ENCODE measurements around the gene PRKCG. TPM values are rescaled to one million over a fixed set of nuclear protein-coding genes. Genes with fewer than 3 reads are reported as not detected.

Gene PRKCG
- total RNA-seq, 1 experiment from 2014 or later, result 5.9 TPM

- H2AFZ ChIP-seq, result peak within 1 kb of the TSS; percentile 70; the same call in 1 of the 2 replicates
- peak; percentile 98 to 100 for DNase-seq
- no peaks in the 10 kb centered on the region for H3K9me3 ChIP-seq (ENCODE audit: insufficient read depth, low read depth)
- peaks cover 46% of the 10 kb centered on the region for H3F3A ChIP-seq (ENCODE audit: insufficient read depth, low read depth)
- peak within 1 kb of the TSS; percentile 93 for H3K4me2 ChIP-seq
- ChIA-PET POLR2A (ENCODE audit: unreplicated experiment) (interaction anchor here (0.5 to 3.5 kb wide), 17 partner anchors 8 to 1471 kb away, joined by 3 to 49 read pairs (median 6); partner anchors contain the start of genes CNOT3, MBOAT7 and PRKCG), CTCF (interaction anchor here (0.6 to 1.5 kb wide), 3 partner anchors 159 to 269 kb away, joined by 3 to 11 read pairs (median 10); no protein-coding TSS in a partner anchor)
- H3K27me3 ChIP-seq (ENCODE audit: insufficient read depth, low read depth), result no peaks in the 10 kb centered on the region
- no peaks in the 10 kb centered on the region for H4K20me1 ChIP-seq (ENCODE audit: insufficient read depth)
- peaks cover 7% of the 10 kb centered on the region for H3K36me3 ChIP-seq (ENCODE audit: low read depth)
- no peaks in the 10 kb centered on the region for H3K9me2 ChIP-seq (ENCODE audit: insufficient read depth)
- no peak for TF ChIP-seq EZH2 (IDR thresholded peaks at IDR 0.05; ENCODE audit: low read depth)
- TF ChIP-seq, protein P1, sequence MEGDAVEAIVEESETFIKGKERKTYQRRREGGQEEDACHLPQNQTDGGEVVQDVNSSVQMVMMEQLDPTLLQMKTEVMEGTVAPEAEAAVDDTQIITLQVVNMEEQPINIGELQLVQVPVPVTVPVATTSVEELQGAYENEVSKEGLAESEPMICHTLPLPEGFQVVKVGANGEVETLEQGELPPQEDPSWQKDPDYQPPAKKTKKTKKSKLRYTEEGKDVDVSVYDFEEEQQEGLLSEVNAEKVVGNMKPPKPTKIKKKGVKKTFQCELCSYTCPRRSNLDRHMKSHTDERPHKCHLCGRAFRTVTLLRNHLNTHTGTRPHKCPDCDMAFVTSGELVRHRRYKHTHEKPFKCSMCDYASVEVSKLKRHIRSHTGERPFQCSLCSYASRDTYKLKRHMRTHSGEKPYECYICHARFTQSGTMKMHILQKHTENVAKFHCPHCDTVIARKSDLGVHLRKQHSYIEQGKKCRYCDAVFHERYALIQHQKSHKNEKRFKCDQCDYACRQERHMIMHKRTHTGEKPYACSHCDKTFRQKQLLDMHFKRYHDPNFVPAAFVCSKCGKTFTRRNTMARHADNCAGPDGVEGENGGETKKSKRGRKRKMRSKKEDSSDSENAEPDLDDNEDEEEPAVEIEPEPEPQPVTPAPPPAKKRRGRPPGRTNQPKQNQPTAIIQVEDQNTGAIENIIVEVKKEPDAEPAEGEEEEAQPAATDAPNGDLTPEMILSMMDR (conservative IDR thresholded peaks at IDR 0.05), result no peak
- H3K79me2 ChIP-seq (ENCODE audit: low read depth), result peaks cover 42% of the 10 kb centered on the region
- no TSS peak for BruUV-seq (replicated peaks)
- H3K4me1 ChIP-seq (replicated peaks; ENCODE audit: insufficient read depth), result peaks cover 28% of the 10 kb centered on the region
- peak within 1 kb of the TSS; percentile 92 for H3K4me3 ChIP-seq
- peak within 1 kb of the TSS; percentile 99 for H3K27ac ChIP-seq
- intact Hi-C loops (cut with micrococcal nuclease; ENCODE audit: unreplicated experiment), result loop anchor here (1.0 to 5.0 kb wide), 6 partner anchors 25 to 595 kb away; partner anchors contain the start of genes CNOT3, LENG1, LENG8 and LENG9
These were observed 14.5 kb upstream of the PRKCG start, which contains the start of gene MYADM for GRCh38 chr19:53867225-53868090. MYADM (plus strand) TSS chr19:53867883; CDS start chr19:53873530, 5,647 bp downstream.

GRCh38 chr19:53868091-53868891 is 13.7 kb upstream of the PRKCG start:
- peaks cover 54% of the 10 kb centered on the region for H3F3A ChIP-seq (ENCODE audit: insufficient read depth, low read depth)
- intact Hi-C loops (cut with micrococcal nuclease; ENCODE audit: unreplicated experiment), result loop anchor here (2.0 to 5.0 kb wide), 2 partner anchors 581 to 594 kb away; partner anchors contain the start of genes LENG8 and LENG9
- no peaks in the 10 kb centered on the region for H3K27me3 ChIP-seq (ENCODE audit: insufficient read depth, low read depth)
- H3K4me1 ChIP-seq (replicated peaks; ENCODE audit: insufficient read depth), result peaks cover 28% of the 10 kb centered on the region
- H2AFZ ChIP-seq, result peak overlapping the region; percentile 70; the same call in 1 of the 2 replicates
- peak overlapping the region; percentile 92 for H3K4me3 ChIP-seq
- peak overlapping the region; percentile 93 for H3K4me2 ChIP-seq
- peak overlapping the region; percentile 86 for H3K27ac ChIP-seq
- POLR2A ChIA-PET (ENCODE audit: unreplicated experiment), result interaction anchor here (0.5 to 3.5 kb wide), 18 partner anchors 9 to 523 kb away, joined by 3 to 49 read pairs (median 4); partner anchors contain the start of genes CNOT3, MBOAT7, OSCAR and PRKCG
- no peak for TF ChIP-seq EZH2 (IDR thresholded peaks at IDR 0.05; ENCODE audit: low read depth)
- TF ChIP-seq, protein P1 (conservative IDR thresholded peaks at IDR 0.05), result no peak
- H4K20me1 ChIP-seq (ENCODE audit: insufficient read depth), result 0 out of 2 replicates have a peak, but pooled peaks cover 6% of the 10 kb centered on the region
- BruUV-seq (replicated peaks), result TSS peak; percentile 62
- CTCF ChIA-PET, result interaction anchor here (1.0 to 1.5 kb wide), 2 partner anchors 27 to 162 kb away, joined by 4 to 10 read pairs; no protein-coding TSS in a partner anchor
- no peaks in the 10 kb centered on the region for H3K9me3 ChIP-seq (ENCODE audit: insufficient read depth, low read depth)
- peaks cover 14% of the 10 kb centered on the region for H3K36me3 ChIP-seq (ENCODE audit: low read depth)
- peak; percentile 73 to 78 for DNase-seq
- peaks cover 45% of the 10 kb centered on the region for H3K79me2 ChIP-seq (ENCODE audit: low read depth)
- no peaks in the 10 kb centered on the region for H3K9me2 ChIP-seq (ENCODE audit: insufficient read depth)
